ENCODE data around the gene DLGAP1.
"Not testable (repeated sequence)": the region's sequence is repeated elsewhere in the genome, so short reads cannot be mapped to it uniquely, and the experiment has no call there.

Gene DLGAP1

GRCh38 chr18:3581890-3582289, 873.2 kb downstream of the DLGAP1 start:
- TF ChIP-seq CTCF (IDR thresholded peaks at IDR 0.05; ENCODE audit: borderline replicate concordance, insufficient read depth, low read depth, low read length): no peak
- no peak overlapping the region for H3K4me3 ChIP-seq (ENCODE audit: low read depth, low read length)

GRCh38 chr18:3580523-3581025, 874.5 kb downstream of the DLGAP1 start:
- H3K4me3 ChIP-seq (ENCODE audit: low read depth, low read length): not testable (repeated sequence)

GRCh38 chr18:3579701-3580100, 875.4 kb downstream of the DLGAP1 start:
- no peak overlapping the region for H3K4me3 ChIP-seq (ENCODE audit: low read depth, low read length)
- no peak for TF ChIP-seq CTCF (IDR thresholded peaks at IDR 0.05; ENCODE audit: borderline replicate concordance, insufficient read depth, low read depth, low read length)

GRCh38 chr18:3578621-3579020, 876.5 kb downstream of the DLGAP1 start:
- no peak overlapping the region for H3K4me3 ChIP-seq (ENCODE audit: low read depth, low read length)
- TF ChIP-seq CTCF (IDR thresholded peaks at IDR 0.05; ENCODE audit: borderline replicate concordance, insufficient read depth, low read depth, low read length): no peak

- no peak overlapping the region for H3K4me3 ChIP-seq (ENCODE audit: low read depth, low read length)
- TF ChIP-seq CTCF (IDR thresholded peaks at IDR 0.05; ENCODE audit: borderline replicate concordance, insufficient read depth, low read depth, low read length): no peak
Measured at GRCh38 chr18:3577281-3577855, 877.7 kb downstream of the DLGAP1 start.

- no peak overlapping the region for H3K4me3 ChIP-seq (ENCODE audit: low read depth, low read length)
- TF ChIP-seq CTCF (IDR thresholded peaks at IDR 0.05; ENCODE audit: borderline replicate concordance, insufficient read depth, low read depth, low read length): no peak
Measured at GRCh38 chr18:3572761-3573160, 882.3 kb downstream of the DLGAP1 start.

- no peak overlapping the region for H3K4me3 ChIP-seq (ENCODE audit: low read depth, low read length)
- TF ChIP-seq CTCF (IDR thresholded peaks at IDR 0.05; ENCODE audit: borderline replicate concordance, insufficient read depth, low read depth, low read length): no peak
Measured at GRCh38 chr18:3566851-3567250, 888.3 kb downstream of the DLGAP1 start.

Data from GM12875 (cell line).